Activated CD8-positive, alpha-beta memory T cell treated with anti-CD3 and anti-CD28 coated beads, Interleukin-2, amount 50 U/mL, for 4 hours (primary cell): ENCODE results near the gene PSAT1.

Source experiments
- DNase-seq: peaks from one replicate; pipeline ENCODE4 v3.0.0-alpha.2; 2020

The PSAT1 gene

GRCh38 chr9:78292716-78293497 lies 4.0 kb upstream of the PSAT1 start:
- no peak for DNase-seq

GRCh38 chr9:78294290-78295176 lies 2.4 kb upstream of the PSAT1 start:
- DNase-seq: no peak

- DNase-seq: no peak
Observed at GRCh38 chr9:78295177-78295575, 1.7 kb upstream of the PSAT1 start.

DNA sequence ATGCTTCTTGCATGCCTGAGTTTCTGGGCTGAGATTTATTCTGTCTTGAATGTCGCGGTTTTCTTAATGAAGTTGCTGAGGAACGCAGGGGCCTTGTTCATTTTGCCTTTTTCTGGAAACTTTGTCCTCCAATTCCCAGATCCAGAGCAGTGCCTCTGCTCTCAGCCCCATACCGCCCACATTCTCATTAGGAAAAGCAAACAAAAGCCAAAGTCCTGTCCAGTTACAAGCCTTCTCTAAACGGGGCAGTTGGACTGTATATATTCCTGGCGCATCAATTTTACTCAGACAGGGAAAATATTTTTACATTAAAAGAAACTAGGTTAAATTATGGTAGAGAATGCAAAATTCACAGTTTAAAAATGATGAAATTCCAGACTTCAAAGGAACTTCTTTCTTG lies 1.2 kb upstream of the PSAT1 start:
- no peak for DNase-seq

DNA sequence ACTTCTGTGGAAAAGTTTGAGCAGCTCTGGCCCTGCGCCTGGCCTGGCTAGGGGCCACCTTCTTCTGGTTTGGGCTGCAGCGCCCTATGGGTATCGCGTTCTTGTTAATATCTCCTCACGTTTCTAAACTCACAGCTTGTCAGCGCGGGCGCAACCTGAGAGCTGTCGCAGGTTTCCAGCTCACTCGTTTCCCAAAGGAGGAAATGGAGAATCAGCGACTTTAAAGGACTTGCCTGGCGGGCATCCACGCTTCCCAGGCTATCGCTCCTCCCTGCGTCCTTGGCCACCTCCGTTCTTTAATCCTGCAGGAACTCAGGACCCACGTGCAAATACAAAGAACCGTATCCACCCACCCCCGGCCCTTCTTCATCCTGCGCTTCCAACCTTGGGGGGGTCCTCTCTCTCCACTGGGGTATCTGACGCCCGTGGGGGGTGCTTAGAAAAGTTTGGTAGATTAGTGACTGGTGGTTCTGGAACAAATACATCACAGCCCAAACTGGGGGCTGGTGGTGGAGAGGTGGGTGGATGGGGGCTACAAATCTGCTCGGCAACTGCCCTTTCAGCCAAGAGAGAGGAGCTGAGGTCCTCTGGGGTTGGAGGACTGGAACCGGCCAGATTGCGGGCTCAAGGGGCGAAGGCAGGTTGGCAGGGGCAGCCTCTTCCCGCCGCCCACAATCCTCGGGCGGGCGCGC lies 578 bp upstream of the PSAT1 start:
- peak; percentile 20 for DNase-seq

DNA sequence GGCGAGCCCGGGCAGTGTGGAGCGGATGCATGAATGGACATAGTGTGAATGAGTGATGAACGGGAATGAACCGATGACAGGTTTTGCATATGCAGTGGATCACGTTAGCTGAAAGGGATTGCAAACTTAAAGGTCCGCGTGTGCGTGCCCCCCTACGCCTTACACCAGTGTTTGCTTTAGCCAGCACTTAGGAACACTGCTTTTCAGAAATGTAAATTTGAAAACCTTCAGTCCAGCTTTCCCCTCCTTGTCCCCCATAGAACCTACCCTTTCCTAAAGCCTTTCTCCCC lies 692 bp downstream of the PSAT1 start:
- no peak for DNase-seq

- DNase-seq: peak; percentile 20
Observed at GRCh38 chr9:78298046-78298765, 1.3 kb downstream of the PSAT1 start.

- no peak for DNase-seq
Observed at GRCh38 chr9:78300209-78300608, 3.3 kb downstream of the PSAT1 start.

DNA sequence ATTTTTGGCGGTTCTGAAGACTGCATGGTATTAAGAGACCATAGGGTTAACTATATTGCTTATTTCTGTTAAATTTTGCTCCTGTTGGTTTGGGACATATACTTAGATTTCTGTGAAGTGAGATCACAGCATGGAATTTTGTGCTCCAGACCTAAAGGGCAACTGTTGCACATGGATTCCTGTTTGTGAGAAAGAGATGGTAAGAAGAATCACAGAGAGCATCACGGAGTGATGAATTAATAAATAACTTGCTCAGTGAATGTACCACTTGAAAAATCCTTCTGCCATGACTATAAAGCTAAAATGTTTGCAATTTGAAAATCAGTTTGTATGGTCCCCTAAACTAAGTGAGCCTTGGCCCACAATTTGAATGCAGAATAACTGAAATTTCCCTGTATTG lies 4.5 kb downstream of the PSAT1 start:
- DNase-seq: no peak

- no peak for DNase-seq
Observed at GRCh38 chr9:78303377-78304062, 6.6 kb downstream of the PSAT1 start.

DNA sequence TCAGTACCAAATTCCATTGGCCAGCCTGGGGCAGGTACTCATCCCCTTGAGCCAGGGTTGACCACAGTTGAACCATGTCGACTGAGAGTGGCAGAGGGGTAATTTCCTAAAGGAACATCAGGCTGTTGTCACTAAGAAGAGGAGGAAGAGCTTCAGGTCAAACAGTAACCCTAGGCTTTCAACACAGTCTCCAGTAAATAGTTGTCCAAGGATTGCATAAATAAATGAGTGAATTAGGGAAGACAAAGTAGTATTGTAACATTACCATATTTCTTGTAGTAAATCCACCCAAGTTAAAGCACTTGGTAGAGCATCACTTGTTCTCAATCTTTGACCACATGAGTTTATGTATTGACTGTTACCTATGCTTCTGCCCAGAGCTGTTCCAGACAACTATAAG lies 7.4 kb downstream of the PSAT1 start:
- no peak for DNase-seq

- no peak for DNase-seq
Observed at GRCh38 chr9:78306222-78307076, 9.5 kb downstream of the PSAT1 start.

DNA sequence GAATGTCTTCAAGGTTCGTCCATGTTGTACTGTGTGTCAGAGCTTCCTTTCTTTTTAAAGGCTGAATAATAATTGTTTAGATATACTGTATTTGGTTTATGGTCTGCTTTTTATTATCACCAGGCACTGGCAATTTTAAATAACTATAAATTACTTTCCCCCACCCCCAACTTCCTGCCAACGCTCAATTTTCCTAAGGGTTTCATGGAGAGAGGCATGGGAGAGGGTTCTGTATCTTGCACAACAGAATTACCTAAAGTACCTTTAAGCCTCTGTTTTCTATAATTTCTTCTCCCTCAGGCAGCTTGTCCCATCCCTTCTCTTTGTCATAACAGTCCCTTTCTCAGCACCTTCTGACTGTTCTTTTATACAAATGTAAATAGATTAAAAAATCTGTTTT lies 10.4 kb downstream of the PSAT1 start:
- no peak for DNase-seq

DNA sequence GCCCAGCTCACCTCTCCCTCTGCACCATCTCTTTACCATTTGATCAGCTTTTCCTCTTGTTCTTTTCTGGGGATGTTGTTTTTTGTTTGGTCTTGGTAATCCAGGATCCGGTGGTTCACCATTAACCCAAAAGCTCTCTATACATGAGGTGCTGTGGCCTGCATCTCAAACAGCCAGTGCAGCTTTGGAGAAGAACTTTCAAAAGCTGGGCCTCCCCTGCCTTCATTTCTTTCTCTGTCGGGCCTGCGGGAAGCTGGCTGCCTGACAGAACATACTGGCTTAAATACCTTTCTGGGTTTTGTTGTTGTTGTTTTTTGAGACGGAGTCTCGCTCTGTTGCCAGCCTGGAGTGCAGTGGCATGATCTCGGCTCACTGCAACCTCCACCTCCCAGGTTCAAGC lies 12.1 kb downstream of the PSAT1 start:
- DNase-seq: no peak

- DNase-seq: no peak
Observed at GRCh38 chr9:78311075-78311474, 14.2 kb downstream of the PSAT1 start.

- no peak for DNase-seq
Observed at GRCh38 chr9:78311886-78312524, 15.1 kb downstream of the PSAT1 start.

- DNase-seq: no peak
Observed at GRCh38 chr9:78314550-78314949, 17.6 kb downstream of the PSAT1 start.

DNA sequence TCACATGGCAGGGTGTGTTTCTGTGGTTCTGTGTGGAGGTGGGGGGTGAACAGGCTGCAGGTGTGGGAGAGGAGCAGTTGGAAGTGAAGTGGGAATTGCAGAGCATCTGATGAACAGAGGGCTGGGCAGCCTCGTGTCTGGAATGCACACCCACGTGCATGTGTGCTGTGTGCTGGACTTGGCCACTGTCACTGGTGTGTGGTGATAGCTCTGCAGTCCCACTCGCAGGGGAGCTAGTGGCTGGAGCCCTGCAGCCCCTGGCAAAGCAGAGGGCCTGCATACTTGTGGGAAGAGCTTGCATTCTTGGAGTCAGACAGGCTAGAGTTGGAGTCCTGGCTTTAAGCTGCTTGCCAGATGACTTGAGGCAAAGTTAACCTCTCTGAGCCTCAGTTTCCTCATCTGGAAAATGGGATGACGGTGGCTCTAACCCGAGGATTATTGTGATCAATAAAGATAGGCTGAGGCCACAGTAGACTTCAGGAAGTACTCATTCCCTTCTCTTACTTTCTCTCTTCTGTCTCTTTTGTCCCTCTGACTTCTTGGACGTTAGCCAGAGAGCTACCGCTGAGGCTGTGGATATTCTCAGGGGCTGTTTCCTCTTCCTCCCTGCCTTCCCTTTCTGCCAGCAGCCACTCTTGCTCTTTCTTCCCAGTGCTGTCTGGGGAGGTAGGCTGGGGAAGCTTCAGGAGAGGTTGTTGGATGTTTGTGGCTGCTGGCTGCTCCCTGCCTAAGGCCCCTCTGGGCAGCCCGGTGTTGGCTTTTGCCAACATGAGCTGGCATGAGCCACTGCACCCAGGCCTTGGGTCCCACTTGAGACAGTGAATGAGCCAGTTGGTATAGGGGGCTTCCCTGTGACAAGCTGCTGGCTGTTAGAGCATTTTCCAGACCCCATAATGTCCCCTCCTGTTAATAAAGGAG lies 18.3 kb downstream of the PSAT1 start:
- no peak for DNase-seq

DNA sequence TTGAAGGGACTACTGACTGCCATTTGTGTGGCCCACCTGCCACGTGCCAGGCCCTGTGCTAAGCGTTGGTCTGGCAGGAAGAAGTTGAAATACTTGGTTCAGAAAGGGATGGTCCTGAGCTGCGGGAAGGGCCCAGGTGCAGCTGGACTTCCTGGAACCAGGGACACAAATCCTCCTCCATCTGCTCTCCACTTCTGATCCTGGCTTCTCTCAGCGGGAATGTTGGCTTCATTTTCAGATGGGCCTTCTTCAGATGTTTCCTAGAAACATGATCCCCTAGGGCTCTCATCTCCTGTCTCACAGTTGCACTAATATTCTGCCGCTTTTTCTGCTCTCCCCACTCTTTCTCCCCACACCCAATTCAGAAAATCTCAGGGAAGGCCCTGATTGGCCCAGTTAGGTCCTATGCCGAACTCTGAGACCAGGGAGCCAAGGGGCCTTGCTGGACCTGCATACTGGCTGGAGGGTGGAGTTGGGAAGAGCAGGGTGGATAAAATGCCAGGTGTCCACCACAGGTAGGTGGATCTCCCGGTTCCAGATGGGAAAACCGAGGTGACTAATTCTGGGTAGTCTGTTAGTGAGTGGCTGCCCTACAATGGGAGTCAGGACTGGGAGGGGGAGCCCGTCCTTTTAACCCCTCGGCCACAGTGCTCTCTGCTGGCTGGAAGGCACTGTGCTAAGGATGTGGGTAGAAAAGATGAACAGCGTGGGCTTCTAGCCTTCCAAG lies 19.4 kb downstream of the PSAT1 start:
- DNase-seq: no peak
